Measurements from ENCODE around the gene TNF. TPM values are rescaled to one million over a fixed set of nuclear protein-coding genes. Genes with fewer than 3 reads are reported as not detected.

TNF gene
- total RNA-seq, 1 experiment from 2014 or later: not detected

GRCh38 chr6:31535538-31536324 is 39.6 kb upstream of the TNF start:
- Histone ChIP-seq H3K27me3 (replicated peaks) (no peaks in the 10 kb centered on the region), H3K4me1 (replicated peaks) (peaks cover 16% of the 10 kb centered on the region), H3K4me3 (no peak overlapping the region), H3K9me3 (replicated peaks) (no peaks in the 10 kb centered on the region), H3K27ac (no peak overlapping the region), H3K36me3 (peaks cover 99% of the 10 kb centered on the region)
- no peak for DNase-seq (ENCODE audit: low read depth in 1 of 2, low spot score in 2 of 2)

DNA sequence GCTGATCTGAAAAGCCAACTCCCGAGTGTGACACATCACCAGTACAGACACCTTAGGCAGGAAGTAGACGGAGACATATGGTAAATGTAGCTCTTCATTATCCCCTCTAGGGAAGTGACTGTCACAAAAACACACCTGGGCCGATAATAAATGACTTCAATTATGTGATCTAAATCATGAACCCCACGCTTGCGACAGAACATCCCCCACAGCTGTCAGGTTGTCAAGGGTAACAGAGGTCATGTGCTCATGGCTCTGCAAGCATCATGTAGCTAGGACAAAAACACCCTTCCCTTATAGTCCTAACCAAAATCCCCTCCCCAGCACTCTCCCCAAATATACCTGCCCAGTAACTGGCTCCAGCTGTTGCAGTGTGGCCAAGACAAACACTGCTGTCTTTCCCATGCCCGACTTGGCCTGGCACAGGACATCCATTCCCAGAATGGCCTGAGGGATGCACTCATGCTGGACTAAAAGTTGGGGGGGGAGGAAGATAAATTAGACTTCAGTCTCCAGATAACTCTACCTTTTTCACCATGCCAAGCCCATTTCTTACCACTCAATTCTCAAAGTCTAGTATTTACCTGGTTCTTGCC is 36.5 kb upstream of the TNF start:
- Histone ChIP-seq H3K27ac (no peak overlapping the region), H3K4me3 (no peak overlapping the region), H3K4me1 (replicated peaks) (peaks cover 23% of the 10 kb centered on the region), H3K36me3 (peaks cover 76% of the 10 kb centered on the region), H3K9me3 (replicated peaks) (no peaks in the 10 kb centered on the region), H3K27me3 (replicated peaks) (no peaks in the 10 kb centered on the region)
- DNase-seq (ENCODE audit: low read depth in 1 of 2, low spot score in 2 of 2): no peak

GRCh38 chr6:31540640-31541039 is 34.7 kb upstream of the TNF start:
- peak overlapping the region; percentile 60 for H3K4me3 ChIP-seq
- peaks cover 58% of the 10 kb centered on the region for H3K36me3 ChIP-seq
- H3K27me3 ChIP-seq (replicated peaks): no peaks in the 10 kb centered on the region
- DNase-seq (ENCODE audit: low read depth in 1 of 2, low spot score in 2 of 2): peak in 1 of 2 experiments; percentile 21
- no peaks in the 10 kb centered on the region for H3K9me3 ChIP-seq (replicated peaks)
- H3K27ac ChIP-seq: peak overlapping the region; percentile 93
- H3K4me1 ChIP-seq (replicated peaks): peaks cover 23% of the 10 kb centered on the region

DNA sequence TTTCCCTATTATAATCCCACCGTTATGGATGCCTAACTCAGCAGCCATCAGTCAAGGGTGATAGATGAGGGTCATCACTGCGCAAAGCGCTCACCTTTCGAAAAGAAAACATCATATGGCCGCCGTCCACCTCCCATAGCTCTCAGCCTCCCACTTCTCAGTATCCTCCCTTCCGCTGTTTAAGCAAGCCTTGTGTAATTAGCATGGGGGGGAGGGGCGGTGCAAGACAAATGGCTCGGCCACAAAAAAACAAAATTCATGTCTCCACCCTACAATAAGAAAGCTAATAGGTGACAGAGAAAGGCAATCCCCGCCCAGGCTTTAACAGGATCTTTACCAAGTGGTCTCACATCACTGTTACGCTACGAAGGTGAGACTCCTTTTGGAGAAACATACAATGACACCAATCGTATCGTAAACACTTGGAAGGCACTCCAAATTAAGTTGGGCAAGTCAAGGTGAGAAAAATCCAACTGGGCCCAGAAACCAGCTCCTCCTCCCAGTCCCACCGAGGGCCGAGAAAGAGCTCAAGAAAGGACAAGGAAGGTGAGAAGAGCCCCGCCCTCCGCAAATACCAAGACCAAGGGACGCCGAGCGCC is 34.2 kb upstream of the TNF start:
- peaks cover 53% of the 10 kb centered on the region for H3K36me3 ChIP-seq
- peak overlapping the region; percentile 60 for H3K4me3 ChIP-seq
- DNase-seq (ENCODE audit: low read depth in 1 of 2, low spot score in 2 of 2): no peak
- no peaks in the 10 kb centered on the region for H3K9me3 ChIP-seq (replicated peaks)
- peak overlapping the region; percentile 93 for H3K27ac ChIP-seq
- peaks cover 23% of the 10 kb centered on the region for H3K4me1 ChIP-seq (replicated peaks)
- H3K27me3 ChIP-seq (replicated peaks): no peaks in the 10 kb centered on the region

GRCh38 chr6:31541658-31542521 is 33.5 kb upstream of the TNF start, which contains the start of gene DDX39B:
DDX39B (minus strand) TSS chr6:31542003; CDS start chr6:31540532, 1,471 bp downstream.
- H3K4me3 ChIP-seq: peak within 1 kb of the TSS; percentile 60
- H3K36me3 ChIP-seq: peaks cover 46% of the 10 kb centered on the region
- H3K9me3 ChIP-seq (replicated peaks): no peaks in the 10 kb centered on the region
- peaks cover 23% of the 10 kb centered on the region for H3K4me1 ChIP-seq (replicated peaks)
- peak within 1 kb of the TSS; percentile 93 for H3K27ac ChIP-seq
- peak; percentile 97 to 98 for DNase-seq (ENCODE audit: low read depth in 1 of 2, low spot score in 2 of 2)
- no peaks in the 10 kb centered on the region for H3K27me3 ChIP-seq (replicated peaks)

- peaks cover 34% of the 10 kb centered on the region for H3K36me3 ChIP-seq
- no peaks in the 10 kb centered on the region for H3K27me3 ChIP-seq (replicated peaks)
- H3K27ac ChIP-seq: no peak overlapping the region
- DNase-seq (ENCODE audit: low read depth in 1 of 2, low spot score in 2 of 2): no peak
- H3K9me3 ChIP-seq (replicated peaks): no peaks in the 10 kb centered on the region
- peaks cover 32% of the 10 kb centered on the region for H3K4me1 ChIP-seq (replicated peaks)
- no peak overlapping the region for H3K4me3 ChIP-seq
Measured at GRCh38 chr6:31543639-31544038, 31.7 kb upstream of the TNF start.

GRCh38 chr6:31544676-31545075 is 30.7 kb upstream of the TNF start:
- H3K36me3 ChIP-seq: peaks cover 34% of the 10 kb centered on the region
- peaks cover 24% of the 10 kb centered on the region for H3K4me1 ChIP-seq (replicated peaks)
- DNase-seq (ENCODE audit: low read depth in 1 of 2, low spot score in 2 of 2): no peak
- no peak overlapping the region for H3K4me3 ChIP-seq
- no peaks in the 10 kb centered on the region for H3K9me3 ChIP-seq (replicated peaks)
- no peaks in the 10 kb centered on the region for H3K27me3 ChIP-seq (replicated peaks)
- no peak overlapping the region for H3K27ac ChIP-seq

- DNase-seq (ENCODE audit: low read depth in 1 of 2, low spot score in 2 of 2): no peak
- peaks cover 29% of the 10 kb centered on the region for H3K36me3 ChIP-seq
- peaks cover 17% of the 10 kb centered on the region for H3K4me1 ChIP-seq (replicated peaks)
- no peak overlapping the region for H3K4me3 ChIP-seq
- H3K27ac ChIP-seq: no peak overlapping the region
- H3K27me3 ChIP-seq (replicated peaks): no peaks in the 10 kb centered on the region
- no peaks in the 10 kb centered on the region for H3K9me3 ChIP-seq (replicated peaks)
Measured at GRCh38 chr6:31545291-31545690, 30.1 kb upstream of the TNF start.

DNA sequence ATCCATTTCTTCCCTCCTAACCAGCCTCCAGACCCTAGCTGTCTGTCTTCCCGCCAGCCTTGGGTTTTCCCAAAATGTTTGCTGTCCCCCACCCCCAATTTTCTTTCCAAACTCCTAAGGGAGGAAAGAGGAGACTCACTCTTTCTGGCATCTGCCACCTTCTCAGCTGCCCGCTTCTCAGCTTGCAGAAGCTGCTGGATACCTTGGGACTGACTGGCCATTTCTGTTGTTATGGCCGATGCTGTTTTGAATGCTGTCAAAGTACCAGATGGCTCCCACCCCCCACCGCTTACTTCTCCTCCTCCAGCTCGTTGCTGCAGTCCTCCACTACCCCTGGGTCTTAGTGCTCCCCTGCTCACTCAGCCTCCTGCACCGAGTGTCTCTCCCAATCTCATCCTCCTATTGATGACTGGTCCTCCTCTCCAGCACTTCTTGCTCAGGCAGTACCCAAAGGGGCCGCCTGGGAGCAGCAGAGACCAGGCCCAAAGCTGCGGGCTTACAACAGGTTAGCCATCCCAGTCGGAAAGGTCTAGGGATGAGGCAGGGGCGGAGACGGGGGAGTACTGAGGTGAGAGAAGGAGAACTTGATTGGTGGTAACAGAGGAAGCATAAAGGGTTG is 28.9 kb upstream of the TNF start, which contains the start of gene ATP6V1G2:
TSS of gene ATP6V1G2 (minus strand) at position 270 of the 619 bp plus-strand sequence. CDS start at position 221, 49 bp downstream.
- Histone ChIP-seq H3K4me3 (peak within 1 kb of the TSS; percentile 36), H3K27ac (peak within 1 kb of the TSS; percentile 59), H3K36me3 (peaks cover 26% of the 10 kb centered on the region), H3K9me3 (replicated peaks) (no peaks in the 10 kb centered on the region), H3K4me1 (replicated peaks) (peaks cover 16% of the 10 kb centered on the region), H3K27me3 (replicated peaks) (no peaks in the 10 kb centered on the region)
- peak; percentile 87 to 89 for DNase-seq (ENCODE audit: low read depth in 1 of 2, low spot score in 2 of 2)

GRCh38 chr6:31546958-31547726 is 28.2 kb upstream of the TNF start, which contains the start of gene NFKBIL1:
NFKBIL1 (plus strand) TSS chr6:31547608; CDS start chr6:31547695, 87 bp downstream.
- peaks cover 16% of the 10 kb centered on the region for H3K4me1 ChIP-seq (replicated peaks)

GRCh38 chr6:31547727-31548543 is 27.4 kb upstream of the TNF start:
- Histone ChIP-seq H3K36me3 (peaks cover 33% of the 10 kb centered on the region), H3K4me1 (replicated peaks) (peaks cover 11% of the 10 kb centered on the region), H3K27ac (peak overlapping the region; percentile 59), H3K4me3 (peak overlapping the region; percentile 36), H3K9me3 (replicated peaks) (no peaks in the 10 kb centered on the region), H3K27me3 (replicated peaks) (no peaks in the 10 kb centered on the region)
- no peak for DNase-seq (ENCODE audit: low read depth in 1 of 2, low spot score in 2 of 2)

More at GRCh38 chr6:31546958-31547726, 28.2 kb upstream of the TNF start, which contains the start of gene NFKBIL1:
- no peaks in the 10 kb centered on the region for H3K27me3 ChIP-seq (replicated peaks)
- H3K4me3 ChIP-seq: peak within 1 kb of the TSS; percentile 36
- DNase-seq (ENCODE audit: low read depth in 1 of 2, low spot score in 2 of 2): peak; percentile 90 to 97
- H3K36me3 ChIP-seq: peaks cover 30% of the 10 kb centered on the region
- H3K27ac ChIP-seq: peak within 1 kb of the TSS; percentile 59
- no peaks in the 10 kb centered on the region for H3K9me3 ChIP-seq (replicated peaks)

GRCh38 chr6:31548544-31548873 is 26.9 kb upstream of the TNF start:
- no peaks in the 10 kb centered on the region for H3K9me3 ChIP-seq (replicated peaks)
- H3K4me1 ChIP-seq (replicated peaks): peaks cover 9% of the 10 kb centered on the region
- DNase-seq (ENCODE audit: low read depth in 1 of 2, low spot score in 2 of 2): no peak
- H3K4me3 ChIP-seq: no peak overlapping the region
- H3K36me3 ChIP-seq: peaks cover 39% of the 10 kb centered on the region
- H3K27me3 ChIP-seq (replicated peaks): no peaks in the 10 kb centered on the region
- no peak overlapping the region for H3K27ac ChIP-seq
